K562 (cell line): Measurements from ENCODE around the gene SYT1. TPM values are rescaled to one million over a fixed set of nuclear protein-coding genes. Genes with fewer than 3 reads are reported as not detected.

Experiments
- ATAC-seq: fragments of 200-7000 bp; cut with Tn5 transposase; 3 replicates; pipeline ENCODE4 v1.9.1; 2020; ENCODE audit warnings: moderate library complexity
- BruUV-seq: library from RNA; stranded (reverse); fragments of 400-500 nt; replicated peaks from 2 replicates; lab custom pipeline; 2021; lab: Mats Ljungman, UMichigan
- CTCF ChIA-PET: fragments of 300-600 bp; formaldehyde crosslinking; extraction: SDS; loops from one replicate; lab custom pipeline; 2021; ENCODE audit warnings: low intra/inter-chr PET ratio; lab: Yijun Ruan, JAX
- POLR2A ChIA-PET: fragments of 300-600, 350-650 bp; sonication (Branson Sonifier 250); formaldehyde crosslinking; extraction: SDS; loops from one replicate; lab custom pipeline; 2021; ENCODE audit warnings: antibody characterized with exemption, inconsistent platforms; lab: Yijun Ruan, JAX
- DNase-seq, 4 experiments: peaks; one replicate each; pipeline versions ENCODE4 v3.0.0 to v3.0.0-alpha.2; 2011 to 2018; ENCODE audit warnings: low spot score in 3 of 4, mixed read lengths in 3 of 4; ENCODE audit errors: extremely low read depth in 1 of 4
- FAIRE-seq: peaks from 2 replicates; lab custom pipeline; 2011; peaks lifted over from hg19 to GRCh38; lab: Jason Lieb, UNC
- H2AFZ ChIP-seq: 2 replicates; pipeline ENCODE4 v1.6.0; 2011; ENCODE audit warnings: low read depth, low read length, control low read depth, inconsistent platforms
- H3K27ac ChIP-seq: fragments of 200-600 bp; 3 replicates; pipeline ENCODE4 v1.8.0; 2011; ENCODE audit warnings: low read depth, mild to moderate bottlenecking, control low read depth, inconsistent platforms, low read length, moderate library complexity, mixed read lengths; ENCODE audit errors: extremely low read depth
- H3K27me3 ChIP-seq, 2 experiments: fragments of 300-600 bp in 1 of 2; 2 replicates in 1 of 2; 3 replicates in 1 of 2; pipeline versions ENCODE4 v1.6.0 to v1.8.0; 2011; ENCODE audit warnings: inconsistent platforms in 2 of 2, low read length in 2 of 2, mild to moderate bottlenecking in 1 of 2, mixed read lengths in 1 of 2, moderate library complexity in 1 of 2; ENCODE audit not compliant: control insufficient read depth in 2 of 2, insufficient read depth in 2 of 2
- H3K36me3 ChIP-seq: fragments of 300-600 bp; 3 replicates; pipeline ENCODE4 v1.8.0; 2011; ENCODE audit warnings: mild to moderate bottlenecking, low read length, inconsistent platforms; ENCODE audit not compliant: control insufficient read depth, insufficient read depth
- H3K4me1 ChIP-seq, 2 experiments: fragments of 200-600 bp in 1 of 2; replicated peaks in 1 of 2; 2 replicates in 1 of 2; 3 replicates in 1 of 2; pipeline versions ENCODE4 v1.5.1 to v1.8.0; 2011; ENCODE audit warnings: inconsistent platforms in 2 of 2, low read length in 2 of 2, mild to moderate bottlenecking in 1 of 2, mixed read lengths in 1 of 2, moderate library complexity in 1 of 2; ENCODE audit not compliant: control insufficient read depth in 2 of 2, insufficient read depth in 2 of 2
- H3K4me2 ChIP-seq: 2 replicates; pipeline ENCODE4 v1.6.1; 2011; ENCODE audit warnings: low read length, control low read depth, inconsistent platforms, mixed read lengths; ENCODE audit not compliant: insufficient read depth
- H3K4me3 ChIP-seq: fragments of 200-600 bp; sonication (generic), shearing (Covaris generic); 2 replicates; pipeline ENCODE4 v1.5.1; 2016; ENCODE audit warnings: control low read depth, inconsistent platforms
- H3K79me2 ChIP-seq: fragments of 200-600 bp; 3 replicates; pipeline ENCODE4 v1.8.0; 2011; ENCODE audit warnings: low read length, inconsistent platforms; ENCODE audit not compliant: control insufficient read depth, insufficient read depth
- H3K9ac ChIP-seq, 2 experiments: 2 replicates each; pipeline versions ENCODE4 v1.6.0 to v1.6.1; 2011; ENCODE audit warnings: low read depth in 2 of 2, low read length in 2 of 2, control low read depth in 1 of 2, inconsistent platforms in 1 of 2, mild to moderate bottlenecking in 1 of 2, mixed read lengths in 1 of 2; ENCODE audit not compliant: insufficient read depth in 1 of 2
- H3K9me1 ChIP-seq: one replicate; pipeline ENCODE4 v1.6.0; 2011; ENCODE audit warnings: inconsistent platforms, mild to moderate bottlenecking, low read length, moderate library complexity; ENCODE audit not compliant: control insufficient read depth, insufficient read depth
- H3K9me3 ChIP-seq: replicated peaks from 2 replicates; pipeline ENCODE4 v1.5.1; 2011; ENCODE audit warnings: low read depth, low read length, inconsistent platforms; ENCODE audit not compliant: control insufficient read depth, insufficient read depth
- H4K20me1 ChIP-seq: replicated peaks from 2 replicates; pipeline ENCODE4 v1.6.1; 2011; ENCODE audit warnings: low read length, inconsistent platforms, mixed read lengths; ENCODE audit not compliant: control insufficient read depth, insufficient read depth
- ATF3 ChIP-seq, 2 experiments: fragments of 450-650 bp in 1 of 2; sonication (generic) in 1 of 2; formaldehyde crosslinking in 1 of 2; IDR thresholded peaks in 1 of 2; conservative IDR thresholded peaks in 1 of 2; 2 replicates each; pipeline versions ENCODE4 v1.6.1 to v1.8.1; 2016 to 2023; ENCODE audit warnings: mild to moderate bottlenecking in 2 of 2, moderate library complexity in 2 of 2, inconsistent platforms in 1 of 2, missing genetic modification reagents in 1 of 2
- GABPB1 ChIP-seq: sonication (generic); formaldehyde crosslinking; IDR thresholded peaks from 2 replicates; pipeline ENCODE4 v1.8.0; 2022; ENCODE audit warnings: mild to moderate bottlenecking, missing genetic modification reagents
- HES1 ChIP-seq: fragments of 450-650 bp; IDR thresholded peaks from 2 replicates; pipeline ENCODE4 v1.6.1; 2016; ENCODE audit warnings: low read depth, mild to moderate bottlenecking, moderate library complexity
- HMBOX1 ChIP-seq: sonication (generic); IDR thresholded peaks from 2 replicates; pipeline ENCODE4 v1.6.1; 2016
- HNRNPL ChIP-seq: fragments of 200-400 bp; formaldehyde crosslinking; IDR thresholded peaks from 2 replicates; pipeline ENCODE4 v1.6.1; 2017; ENCODE audit warnings: low read depth, mild to moderate bottlenecking, low read length
- ZC3H4 ChIP-seq: sonication (generic); formaldehyde crosslinking; IDR thresholded peaks from 2 replicates; pipeline ENCODE4 v1.9.0; 2021; ENCODE audit warnings: missing genetic modification reagents, borderline replicate concordance
- ZNF589 ChIP-seq: fragments of 200-800 bp; sonication (Bioruptor generic); IDR thresholded peaks from 2 replicates; pipeline ENCODE4 v1.6.1; 2016; ENCODE audit warnings: low read depth, missing genetic modification characterization, missing compliant biosample characterization
- WGBS: fragments of 100-300 bp; shearing (Covaris generic); methylation state at CpG from one replicate; pipeline ENCODE4 v1.1.6; 2016; ENCODE audit warnings: low coverage, mixed read lengths; ENCODE audit not compliant: insufficient coverage; ENCODE audit errors: missing lambda C conversion rate; 5-methylcytosine and 5-hydroxymethylcytosine counted together
- in situ Hi-C: fragments of 300-500 bp; cut with MboI; formaldehyde crosslinking; loops from 4 replicates; pipeline ENCODE4 v1.15.0; 2018; ENCODE audit warnings: inconsistent platforms, mixed read lengths
- intact Hi-C: fragments of 100-400 bp; cut with micrococcal nuclease; formaldehyde crosslinking; loops from 2 replicates; pipeline ENCODE4 v1.14.2; 2022
- polyA plus RNA-seq, 8 experiments: library from polyadenylated mRNA; depleted of rRNA in 4 of 8; stranded (reverse) in 5 of 8; unstranded in 3 of 8; fragments of >200 nt; fragmentation: Nextera tagmentation in 2 of 8; fragmentation: Illumina TruSeq in 1 of 8; extraction: Ambion mirVana in 2 of 8; extraction: Trizol in 1 of 8; gene quantifications; 2 replicates each; pipeline versions ENCODE4 v1.2.1 to v1.2.3, GENCODE V29; 2011 to 2014; ENCODE audit warnings: inconsistent platforms in 1 of 8, missing spikeins in 1 of 8
- total RNA-seq, 7 experiments: library from RNA; depleted of rRNA in 6 of 7; stranded (reverse); fragments of >200 nt in 6 of 7; fragmentation: Illumina TruSeq in 2 of 7; extraction: Trizol in 2 of 7; gene quantifications; 2 replicates each; pipeline versions ENCODE4 v1.2.1 to v1.2.3, GENCODE V29; 2011 to 2021; ENCODE audit warnings: low replicate concordance in 1 of 7

Gene SYT1
- total and polyA plus RNA-seq, 9 of the 15 experiments (the other 6 are each of a cell fraction or from before 2014, with no cell fraction given) = 0.03 to 0.13 (median 0.07) TPM; not detected in 4

GRCh38 chr12:79296871-79297270 lies 432.3 kb downstream of the SYT1 start:
- Histone ChIP-seq H2AFZ (no peak overlapping the region), H3K4me2 (no peak overlapping the region), H3K4me1 (no peaks in the 10 kb centered on the region), H4K20me1 (no peaks in the 10 kb centered on the region), H3K4me3 (no peak overlapping the region), H3K9me1 (no peaks in the 10 kb centered on the region), H3K9ac (no peak overlapping the region), H3K36me3 (no peaks in the 10 kb centered on the region), H3K79me2 (no peaks in the 10 kb centered on the region), H3K27ac (no peak overlapping the region), H3K9me3 (no peaks in the 10 kb centered on the region; the same call in 1 of the 2 replicates), H3K27me3 (no peaks in the 10 kb centered on the region)
- no peak for FAIRE-seq
- TF ChIP-seq ZC3H4 (no peak), HNRNPL (no peak), HMBOX1 (no peak), GABPB1 (CRISPR knock-in tag) (no peak), ZNF589 (no peak), HES1 (no peak), ATF3 (IDR thresholded peaks at IDR 0.05) (no peak), ATF3 (CRISPR knock-in tag; conservative IDR thresholded peaks at IDR 0.05) (no peak)
- ATAC-seq = no peak
- in situ Hi-C loops (no loop called here), intact Hi-C loops (no loop called here)
- BruUV-seq = no TSS peak
- WGBS = 1% methylated on average over 4 of the region's 4 CpGs
- POLR2A ChIA-PET = no interaction called here
- CTCF ChIA-PET = no interaction called here
- DNase-seq = no peak
